ENCODE measurements around the gene PGPEP1. TPM values are rescaled to one million over a fixed set of nuclear protein-coding genes. Genes with fewer than 3 reads are reported as not detected.

Gene PGPEP1
- total and polyA plus RNA-seq, 4 experiments from 2014 or later = 6.8 to 49.2 (median 27.1) TPM

GRCh38 chr19:18339723-18340122 lies 675 bp upstream of the PGPEP1 start:
- no peaks in the 10 kb centered on the region for H3K9me3 Mint-ChIP-seq
- CTCF ChIA-PET (ENCODE audit: partially characterized antibody) = interaction anchor here (1.0 to 6.5 kb wide), 7 partner anchors 11 to 77 kb away, joined by 3 to 37 read pairs (median 4); no protein-coding TSS in a partner anchor
- intact Hi-C loops (cut with micrococcal nuclease) = no loop called here
- peaks cover 4 to 20% of the 10 kb centered on the region in 2 donors for H3K36me3 Mint-ChIP-seq
- H3K27ac Mint-ChIP-seq = peak overlapping the region in 6 of 7 donors; percentile 15 to 94 (median 80)
- Histone ChIP-seq H3K9me3 (ENCODE audit: control insufficient read depth in 1 of 2, low read length in 2 of 2) (no peaks in the 10 kb centered on the region), H3K27me3 (ENCODE audit: insufficient read depth, low read length) (no peaks in the 10 kb centered on the region), H3K4me1 (ENCODE audit: insufficient read depth, low read length) (peaks cover 24% of the 10 kb centered on the region), H3K27ac (ENCODE audit: low read depth, low read length) (peak overlapping the region; percentile 61), H3K4me3 (ENCODE audit: low read length in 2 of 2) (peak overlapping the region; percentile 61 to 62), H3K36me3 (ENCODE audit: insufficient read depth, low read length) (peaks cover 5% of the 10 kb centered on the region)
- H3K27me3 Mint-ChIP-seq = no peaks in the 10 kb centered on the region
- peak overlapping the region; percentile 87 to 94 (median 90) for H3K4me3 Mint-ChIP-seq
- POLR2A ChIA-PET (ENCODE audit: partially characterized antibody) = interaction anchor here (0.6 to 7.5 kb wide), 4 partner anchors 11 to 135 kb away, joined by 3 to 77 read pairs (median 8); partner anchors contain the start of gene JUND
- peaks cover 5 to 25% (median 13%) of the 10 kb centered on the region in 4 donors for H3K4me1 Mint-ChIP-seq
- no peak for DNase-seq

GRCh38 chr19:18340990-18341868 lies 831 bp downstream of the PGPEP1 start:
- no peaks in the 10 kb centered on the region for H3K9me3 ChIP-seq (ENCODE audit: control insufficient read depth in 1 of 2, low read length in 2 of 2)
- H3K27me3 ChIP-seq (ENCODE audit: insufficient read depth, low read length) = no peaks in the 10 kb centered on the region
- Mint-ChIP-seq H3K27me3 (no peaks in the 10 kb centered on the region), H3K27ac (peak overlapping the region; percentile 37 to 95 (median 79)), H3K4me3 (peak overlapping the region; percentile 73 to 94 (median 90)), H3K4me1 (peaks cover 5 to 28% (median 16%) of the 10 kb centered on the region in 4 donors), H3K9me3 (no peaks in the 10 kb centered on the region), H3K36me3 (peaks cover 8 to 25% of the 10 kb centered on the region in 2 donors)
- ChIA-PET POLR2A (ENCODE audit: partially characterized antibody) (interaction anchor here (1.1 to 7.5 kb wide), 4 partner anchors 13 to 136 kb away, joined by 3 to 77 read pairs (median 4); partner anchors contain the start of gene JUND), CTCF (ENCODE audit: partially characterized antibody) (interaction anchor here (2.9 to 4.2 kb wide), 2 partner anchors 13 to 62 kb away, joined by 10 to 24 read pairs; no protein-coding TSS in a partner anchor)
- H3K27ac ChIP-seq (ENCODE audit: low read depth, low read length) = peak overlapping the region; percentile 61
- H3K36me3 ChIP-seq (ENCODE audit: insufficient read depth, low read length) = peaks cover 5% of the 10 kb centered on the region
- peak; percentile 34 to 75 (median 37) for DNase-seq
- peak overlapping the region; percentile 61 to 62 for H3K4me3 ChIP-seq (ENCODE audit: low read length in 2 of 2)
- intact Hi-C loops (cut with micrococcal nuclease) = loop anchor here (1.0 kb wide), 1 partner anchor 13 kb away; no protein-coding TSS in a partner anchor
- H3K4me1 ChIP-seq (ENCODE audit: insufficient read depth, low read length) = peaks cover 24% of the 10 kb centered on the region

GRCh38 chr19:18342090-18342632 lies 1.8 kb downstream of the PGPEP1 start:
- Histone ChIP-seq H3K4me1 (ENCODE audit: insufficient read depth, low read length) (peaks cover 24% of the 10 kb centered on the region), H3K4me3 (ENCODE audit: low read length in 2 of 2) (no peak overlapping the region), H3K36me3 (ENCODE audit: insufficient read depth, low read length) (peaks cover 5% of the 10 kb centered on the region), H3K9me3 (ENCODE audit: control insufficient read depth in 1 of 2, low read length in 2 of 2) (no peaks in the 10 kb centered on the region), H3K27me3 (ENCODE audit: insufficient read depth, low read length) (no peaks in the 10 kb centered on the region), H3K27ac (ENCODE audit: low read depth, low read length) (no peak overlapping the region)
- Mint-ChIP-seq H3K4me1 (peaks cover 7 to 30% (median 17%) of the 10 kb centered on the region in 4 donors), H3K27ac (peak overlapping the region in 6 of 7 donors; percentile 3 to 75 (median 54)), H3K27me3 (no peaks in the 10 kb centered on the region), H3K36me3 (peaks cover 11 to 27% of the 10 kb centered on the region in 2 donors), H3K9me3 (no peaks in the 10 kb centered on the region), H3K4me3 (peak overlapping the region in 6 of 8 donors; percentile 81 to 94 (median 90))
- CTCF ChIA-PET (ENCODE audit: partially characterized antibody) = interaction anchor here (2.9 to 4.2 kb wide), 2 partner anchors 14 to 63 kb away, joined by 10 to 24 read pairs; no protein-coding TSS in a partner anchor
- no peak for DNase-seq
- POLR2A ChIA-PET (ENCODE audit: partially characterized antibody) = interaction anchor here (0.6 to 7.5 kb wide), 4 partner anchors 14 to 1737 kb away, joined by 3 to 77 read pairs (median 4); partner anchors contain the start of gene JUND
- intact Hi-C loops (cut with micrococcal nuclease) = no loop called here

GRCh38 chr19:18344582-18344950 lies 4.2 kb downstream of the PGPEP1 start:
- H3K9me3 ChIP-seq (ENCODE audit: control insufficient read depth in 1 of 2, low read length in 2 of 2) = no peaks in the 10 kb centered on the region
- no peaks in the 10 kb centered on the region for H3K27me3 ChIP-seq (ENCODE audit: insufficient read depth, low read length)
- Mint-ChIP-seq H3K4me3 (no peak overlapping the region), H3K4me1 (peaks cover 8 to 27% (median 18%) of the 10 kb centered on the region in 4 donors), H3K27ac (peak overlapping the region in 2 of 7 donors; percentile 21 to 68), H3K9me3 (no peaks in the 10 kb centered on the region), H3K36me3 (peaks cover 16 to 37% of the 10 kb centered on the region in 2 donors), H3K27me3 (no peaks in the 10 kb centered on the region)
- H3K4me1 ChIP-seq (ENCODE audit: insufficient read depth, low read length) = peaks cover 22% of the 10 kb centered on the region
- intact Hi-C loops (cut with micrococcal nuclease) = no loop called here
- no peak overlapping the region for H3K4me3 ChIP-seq (ENCODE audit: low read length in 2 of 2)
- ChIA-PET CTCF (ENCODE audit: partially characterized antibody) (interaction anchor here (4.2 kb wide), 1 partner anchor 65 kb away, joined by 24 read pairs; no protein-coding TSS in a partner anchor), POLR2A (ENCODE audit: partially characterized antibody) (interaction anchor here (7.5 kb wide), 1 partner anchor 65 kb away, joined by 77 read pairs; the partner anchor contains the start of gene JUND)
- H3K36me3 ChIP-seq (ENCODE audit: insufficient read depth, low read length) = peaks cover 5% of the 10 kb centered on the region
- DNase-seq = no peak
- no peak overlapping the region for H3K27ac ChIP-seq (ENCODE audit: low read depth, low read length)

GRCh38 chr19:18345296-18345695 lies 4.9 kb downstream of the PGPEP1 start:
- ChIA-PET CTCF (ENCODE audit: partially characterized antibody) (no interaction called here), POLR2A (ENCODE audit: partially characterized antibody) (no interaction called here)
- Mint-ChIP-seq H3K4me1 (peaks cover 5 to 20% (median 14%) of the 10 kb centered on the region in 4 donors), H3K9me3 (no peaks in the 10 kb centered on the region), H3K27me3 (no peaks in the 10 kb centered on the region), H3K4me3 (no peak overlapping the region), H3K27ac (peak overlapping the region in 2 of 7 donors; percentile 30 to 33), H3K36me3 (peaks cover 19 to 40% of the 10 kb centered on the region in 2 donors)
- H3K36me3 ChIP-seq (ENCODE audit: insufficient read depth, low read length) = peaks cover 5% of the 10 kb centered on the region
- no peak overlapping the region for H3K4me3 ChIP-seq (ENCODE audit: low read length in 2 of 2)
- no peaks in the 10 kb centered on the region for H3K27me3 ChIP-seq (ENCODE audit: insufficient read depth, low read length)
- H3K4me1 ChIP-seq (ENCODE audit: insufficient read depth, low read length) = peaks cover 15% of the 10 kb centered on the region
- intact Hi-C loops (cut with micrococcal nuclease) = no loop called here
- no peak overlapping the region for H3K27ac ChIP-seq (ENCODE audit: low read depth, low read length)
- DNase-seq = no peak
- no peaks in the 10 kb centered on the region for H3K9me3 ChIP-seq (ENCODE audit: control insufficient read depth in 1 of 2, low read length in 2 of 2)

- DNase-seq = no peak
- H3K9me3 ChIP-seq (ENCODE audit: control insufficient read depth in 1 of 2, low read length in 2 of 2) = no peaks in the 10 kb centered on the region
- H3K27me3 ChIP-seq (ENCODE audit: insufficient read depth, low read length) = no peaks in the 10 kb centered on the region
- H3K27ac Mint-ChIP-seq = peak overlapping the region in 2 of 7 donors; percentile 30 to 87
- peaks cover 15% of the 10 kb centered on the region for H3K4me1 ChIP-seq (ENCODE audit: insufficient read depth, low read length)
- intact Hi-C loops (cut with micrococcal nuclease) = no loop called here
- no peak overlapping the region for H3K4me3 ChIP-seq (ENCODE audit: low read length in 2 of 2)
- ChIA-PET POLR2A (ENCODE audit: partially characterized antibody) (no interaction called here), CTCF (ENCODE audit: partially characterized antibody) (interaction anchor here (0.9 kb wide), 1 partner anchor 78 kb away, joined by 3 read pairs; no protein-coding TSS in a partner anchor)
- no peaks in the 10 kb centered on the region for H3K9me3 Mint-ChIP-seq
- peaks cover 5% of the 10 kb centered on the region for H3K36me3 ChIP-seq (ENCODE audit: insufficient read depth, low read length)
- no peak overlapping the region for H3K4me3 Mint-ChIP-seq
- no peaks in the 10 kb centered on the region for H3K27me3 Mint-ChIP-seq
- no peak overlapping the region for H3K27ac ChIP-seq (ENCODE audit: low read depth, low read length)
- peaks cover 5 to 19% (median 15%) of the 10 kb centered on the region in 4 donors for H3K4me1 Mint-ChIP-seq
- peaks cover 21 to 44% of the 10 kb centered on the region in 2 donors for H3K36me3 Mint-ChIP-seq
Observed at GRCh38 chr19:18346091-18346490, 5.7 kb downstream of the PGPEP1 start.

Measured in CD4-positive, alpha-beta memory T cell (primary cell).